ENCODE data around the gene HRC.

The HRC gene

GRCh38 chr19:49114630-49115363 is 40.4 kb downstream of the HRC start:
- DNase-seq (ENCODE audit: low read depth in 2 of 2), result no peak

GRCh38 chr19:49113762-49114629 is 41.2 kb downstream of the HRC start, which contains the start of gene LIN7B:
TSS of gene LIN7B (plus strand) at chr19:49114370. CDS start at chr19:49114405, 35 bp downstream.
- peak; percentile 10 to 65 for DNase-seq (ENCODE audit: low read depth in 2 of 2)

GRCh38 chr19:49111218-49111998 is 43.8 kb downstream of the HRC start:
- no peak for DNase-seq (ENCODE audit: low read depth in 2 of 2)

- DNase-seq (ENCODE audit: low read depth in 2 of 2), result no peak
Observed at GRCh38 chr19:49110567-49110966, 44.6 kb downstream of the HRC start.

- no peak for DNase-seq (ENCODE audit: low read depth in 2 of 2)
Observed at GRCh38 chr19:49109569-49110233, 45.5 kb downstream of the HRC start.

- DNase-seq (ENCODE audit: low read depth in 2 of 2), result no peak
Observed at GRCh38 chr19:49109051-49109450, 46.1 kb downstream of the HRC start.

GRCh38 chr19:49107625-49108459 is 47.4 kb downstream of the HRC start:
- no peak for DNase-seq (ENCODE audit: low read depth in 2 of 2)

GRCh38 chr19:49106648-49107135 is 48.5 kb downstream of the HRC start:
- DNase-seq (ENCODE audit: low read depth in 2 of 2), result peak in 1 of 2 donors; percentile 30

GRCh38 chr19:49104229-49104864 is 50.8 kb downstream of the HRC start:
- no peak for DNase-seq (ENCODE audit: low read depth in 2 of 2)

GRCh38 chr19:49103331-49104085 is 51.7 kb downstream of the HRC start:
- no peak for DNase-seq (ENCODE audit: low read depth in 2 of 2)

GRCh38 chr19:49102303-49102702 is 52.9 kb downstream of the HRC start:
- DNase-seq (ENCODE audit: low read depth in 2 of 2), result no peak
